GM23338 (cell line): ENCODE results near the gene JDP2. TPM values are rescaled to one million over a fixed set of nuclear protein-coding genes. Genes with fewer than 3 reads are reported as not detected.

Experiments
- ATAC-seq: fragments of 200-7000 bp; cut with Tn5 transposase; 3 replicates; pipeline ENCODE4 v1.9.1; 2020
- DNase-seq: peaks from one replicate; pipeline ENCODE4 v3.0.0-alpha.2; 2015; ENCODE audit warnings: low spot score
- H2AFZ ChIP-seq: fragments of 200-600 bp; sonication (generic); 2 replicates; pipeline ENCODE4 v1.8.0; 2016; ENCODE audit warnings: antibody characterized with exemption, mild to moderate bottlenecking, moderate library complexity
- H3F3A ChIP-seq: fragments of 200-600 bp; sonication (generic); replicated peaks from 2 replicates; pipeline ENCODE4 v1.8.0; 2017; ENCODE audit warnings: antibody characterized with exemption, mixed run types, low read depth
- H3K27ac ChIP-seq: fragments of 200-600 bp; sonication (generic); 2 replicates; pipeline ENCODE4 v1.6.1; 2016; ENCODE audit warnings: low read depth
- H3K27me3 ChIP-seq: fragments of 200-600 bp; sonication (generic); 2 replicates; pipeline ENCODE4 v1.8.0; 2016; ENCODE audit warnings: mild to moderate bottlenecking, mixed run types, moderate library complexity; ENCODE audit not compliant: insufficient read depth
- H3K36me3 ChIP-seq: fragments of 200-600 bp; sonication (generic); 2 replicates; pipeline ENCODE4 v1.8.0; 2016; ENCODE audit warnings: mild to moderate bottlenecking; ENCODE audit not compliant: insufficient read depth
- H3K4me1 ChIP-seq: fragments of 200-600 bp; sonication (generic); 2 replicates; pipeline ENCODE4 v1.8.0; 2016; ENCODE audit warnings: mild to moderate bottlenecking, moderate library complexity; ENCODE audit not compliant: insufficient read depth
- H3K4me2 ChIP-seq: fragments of 200-600 bp; sonication (generic); 2 replicates; pipeline ENCODE4 v1.7.1; 2017; ENCODE audit warnings: mixed run types
- H3K4me3 ChIP-seq: fragments of 200-600 bp; sonication (generic); 2 replicates; pipeline ENCODE4 v1.6.1; 2016; ENCODE audit warnings: mixed run types
- H3K79me2 ChIP-seq: fragments of 200-600 bp; sonication (generic); replicated peaks from 2 replicates; pipeline ENCODE4 v1.8.0; 2017; ENCODE audit warnings: mild to moderate bottlenecking; ENCODE audit not compliant: insufficient read depth
- H3K9me2 ChIP-seq: fragments of 200-600 bp; sonication (generic); 2 replicates; pipeline ENCODE4 v1.8.0; 2017; ENCODE audit not compliant: insufficient read depth
- H4K20me1 ChIP-seq: fragments of 200-600 bp; sonication (generic); replicated peaks from 2 replicates; pipeline ENCODE4 v1.8.0; 2017; ENCODE audit warnings: mild to moderate bottlenecking; ENCODE audit not compliant: insufficient read depth
- H3K27ac Mint-ChIP-seq: 2 replicates; pipeline ENCODE4 v1.8.0; 2020; ENCODE audit warnings: inconsistent platforms, mild to moderate bottlenecking, moderate library complexity, mixed read lengths
- H3K27me3 Mint-ChIP-seq: 3 replicates; pipeline ENCODE4 v1.8.0; 2022; ENCODE audit warnings: low read depth, mild to moderate bottlenecking, moderate library complexity, mixed read lengths, inconsistent platforms; ENCODE audit not compliant: insufficient read depth, poor library complexity
- H3K36me3 Mint-ChIP-seq: 3 replicates; pipeline ENCODE4 v1.8.0; 2021; ENCODE audit warnings: low read depth, mild to moderate bottlenecking, inconsistent platforms, moderate library complexity, mixed read lengths
- H3K4me1 Mint-ChIP-seq: 3 replicates; pipeline ENCODE4 v1.8.0; 2020; ENCODE audit warnings: mild to moderate bottlenecking, inconsistent platforms, mixed read lengths
- H3K4me3 Mint-ChIP-seq: 3 replicates; pipeline ENCODE4 v1.8.0; 2021; ENCODE audit warnings: moderate library complexity, mild to moderate bottlenecking, inconsistent platforms, mixed read lengths
- H3K9me3 Mint-ChIP-seq: 3 replicates; pipeline ENCODE4 v1.8.0; 2020; ENCODE audit warnings: moderate library complexity, mild to moderate bottlenecking, inconsistent platforms, mixed read lengths
- CREB1 ChIP-seq: fragments of 250-450 bp; sonication (Bioruptor Pico); IDR thresholded peaks from 2 replicates; pipeline ENCODE4 v1.5.0; 2020; ENCODE audit warnings: low read depth, mild to moderate bottlenecking, moderate library complexity
- EZH2phosphoT487 ChIP-seq: fragments of 200-600 bp; sonication (generic); IDR thresholded peaks from one replicate; pipeline ENCODE4 v1.8.1; 2018; ENCODE audit warnings: antibody characterized with exemption; ENCODE audit not compliant: unreplicated experiment
- JUNB ChIP-seq: IDR thresholded peaks from one replicate; pipeline ENCODE4 v1.6.1; 2016; ENCODE audit warnings: antibody characterized with exemption; ENCODE audit not compliant: unreplicated experiment
- NANOG ChIP-seq: IDR thresholded peaks from 2 replicates; pipeline ENCODE4 v1.6.1; 2016; ENCODE audit warnings: antibody characterized with exemption, borderline replicate concordance
- REST ChIP-seq: IDR thresholded peaks from one replicate; pipeline ENCODE4 v1.6.1; 2018; ENCODE audit warnings: antibody characterized with exemption; ENCODE audit not compliant: unreplicated experiment
- STAT1 ChIP-seq: IDR thresholded peaks from one replicate; pipeline ENCODE4 v1.6.1; 2016; ENCODE audit warnings: antibody characterized with exemption; ENCODE audit not compliant: unreplicated experiment
- ZNF114 ChIP-seq: fragments of 250-450 bp; sonication (Bioruptor Pico); IDR thresholded peaks from 2 replicates; pipeline ENCODE4 v1.5.0; 2020; ENCODE audit warnings: mild to moderate bottlenecking, moderate library complexity
- polyA plus RNA-seq: library from polyadenylated mRNA; unstranded; fragments of >200 nt; fragmentation: Nextera tagmentation; extraction: Ambion mirVana; gene quantifications from 2 replicates; pipeline ENCODE4 v1.2.1, GENCODE V29; 2016
- total RNA-seq: library from RNA; depleted of rRNA; stranded (reverse); fragments of >200 nt; shearing (Covaris generic); gene quantifications from 2 replicates; pipeline ENCODE4 v1.2.3, GENCODE V29; 2014
- TF ChIP-seq, protein P1 (sequence below): IDR thresholded peaks from 2 replicates; pipeline ENCODE4 v1.6.1; 2016; ENCODE audit warnings: antibody characterized with exemption
- TF ChIP-seq, protein P2 (sequence below): fragments of 250-450 bp; sonication (Bioruptor Pico); IDR thresholded peaks from 2 replicates; pipeline ENCODE4 v1.5.0; 2020; ENCODE audit warnings: mild to moderate bottlenecking, moderate library complexity

The JDP2 gene
- total and polyA plus RNA-seq, 2 experiments from 2014 or later, result 12.5 to 38.9 TPM

DNA sequence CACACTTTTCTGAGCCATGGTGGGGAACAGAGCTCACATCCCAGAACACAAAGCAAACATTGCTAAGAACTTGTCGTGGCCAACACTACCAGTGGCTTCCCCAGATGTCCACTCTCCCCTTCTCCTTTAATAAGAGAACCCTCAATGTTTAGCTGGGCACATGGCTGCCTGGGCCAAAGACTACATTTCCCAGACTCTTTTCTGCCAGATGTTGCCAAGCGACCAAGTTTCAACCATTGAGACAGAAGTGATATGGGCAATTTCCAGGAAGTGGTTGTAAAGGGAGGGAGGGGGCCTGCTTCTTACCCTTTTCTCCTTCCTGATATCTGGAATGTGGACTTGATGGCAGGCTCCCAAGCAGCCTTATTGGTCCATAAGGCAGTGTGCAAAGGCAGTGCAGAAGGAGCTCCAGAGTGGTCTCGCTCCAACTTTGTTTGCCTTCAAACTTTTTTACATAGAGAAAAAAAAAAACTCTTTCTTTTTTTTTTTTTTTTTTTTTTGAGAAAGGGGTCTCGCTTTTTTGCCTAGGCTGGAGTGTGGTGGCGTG lies 24.9 kb upstream of the JDP2 start (continued):
- TF ChIP-seq REST, result no peak
- no peak for TF ChIP-seq NANOG
- TF ChIP-seq CREB1 (CRISPR knock-in tag), result no peak

DNA sequence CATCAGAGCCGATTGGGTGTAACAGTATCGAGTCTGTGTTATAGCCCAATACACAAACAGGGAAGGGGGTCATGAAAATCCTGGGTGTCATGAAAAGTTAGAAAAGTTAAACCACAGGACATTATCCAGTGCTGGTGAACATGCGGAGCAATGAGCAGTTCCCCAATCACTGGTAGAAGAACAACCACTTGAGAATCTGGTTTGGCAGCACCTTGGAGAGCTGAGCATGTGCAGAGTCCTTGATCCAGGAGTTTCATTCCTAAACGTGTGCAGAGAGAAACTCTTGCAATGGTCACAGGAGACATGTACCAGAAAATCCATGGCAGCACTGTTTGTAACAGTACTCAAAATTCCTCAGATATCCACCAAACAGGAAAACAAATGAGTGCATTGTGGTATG lies 23.0 kb upstream of the JDP2 start:
- no peak overlapping the region for H3K27ac ChIP-seq
- no peak overlapping the region for H3K4me3 ChIP-seq
- Mint-ChIP-seq H3K4me3 (no peak overlapping the region), H3K9me3 (no peaks in the 10 kb centered on the region; the same call in 2 of the 3 replicates), H3K27ac (no peak overlapping the region), H3K36me3 (no peaks in the 10 kb centered on the region), H3K4me1 (peaks cover 24% of the 10 kb centered on the region), H3K27me3 (peaks cover 1% of the 10 kb centered on the region)
- H3K27me3 ChIP-seq, result no peaks in the 10 kb centered on the region
- no peaks in the 10 kb centered on the region for H3K36me3 ChIP-seq
- ATAC-seq (no peak), DNase-seq (no peak)
- H2AFZ ChIP-seq, result peak overlapping the region; percentile 24; the same call in 1 of the 2 replicates
- no peak overlapping the region for H3K4me2 ChIP-seq
- no peaks in the 10 kb centered on the region for H3K9me2 ChIP-seq
- peaks cover 17% of the 10 kb centered on the region; the same call in 1 of the 2 replicates for H3K4me1 ChIP-seq
- H3F3A ChIP-seq, result no peaks in the 10 kb centered on the region
- H4K20me1 ChIP-seq, result no peaks in the 10 kb centered on the region
- no peaks in the 10 kb centered on the region for H3K79me2 ChIP-seq
- no peak for TF ChIP-seq STAT1
- TF ChIP-seq CREB1 (CRISPR knock-in tag), result no peak
- no peak for TF ChIP-seq ZNF114 (CRISPR knock-in tag)
- TF ChIP-seq JUNB, result no peak
- TF ChIP-seq, protein P1, sequence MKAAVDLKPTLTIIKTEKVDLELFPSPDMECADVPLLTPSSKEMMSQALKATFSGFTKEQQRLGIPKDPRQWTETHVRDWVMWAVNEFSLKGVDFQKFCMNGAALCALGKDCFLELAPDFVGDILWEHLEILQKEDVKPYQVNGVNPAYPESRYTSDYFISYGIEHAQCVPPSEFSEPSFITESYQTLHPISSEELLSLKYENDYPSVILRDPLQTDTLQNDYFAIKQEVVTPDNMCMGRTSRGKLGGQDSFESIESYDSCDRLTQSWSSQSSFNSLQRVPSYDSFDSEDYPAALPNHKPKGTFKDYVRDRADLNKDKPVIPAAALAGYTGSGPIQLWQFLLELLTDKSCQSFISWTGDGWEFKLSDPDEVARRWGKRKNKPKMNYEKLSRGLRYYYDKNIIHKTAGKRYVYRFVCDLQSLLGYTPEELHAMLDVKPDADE, result no peak
- TF ChIP-seq REST, result no peak
- no peak for TF ChIP-seq EZH2phosphoT487
- TF ChIP-seq, protein P2, sequence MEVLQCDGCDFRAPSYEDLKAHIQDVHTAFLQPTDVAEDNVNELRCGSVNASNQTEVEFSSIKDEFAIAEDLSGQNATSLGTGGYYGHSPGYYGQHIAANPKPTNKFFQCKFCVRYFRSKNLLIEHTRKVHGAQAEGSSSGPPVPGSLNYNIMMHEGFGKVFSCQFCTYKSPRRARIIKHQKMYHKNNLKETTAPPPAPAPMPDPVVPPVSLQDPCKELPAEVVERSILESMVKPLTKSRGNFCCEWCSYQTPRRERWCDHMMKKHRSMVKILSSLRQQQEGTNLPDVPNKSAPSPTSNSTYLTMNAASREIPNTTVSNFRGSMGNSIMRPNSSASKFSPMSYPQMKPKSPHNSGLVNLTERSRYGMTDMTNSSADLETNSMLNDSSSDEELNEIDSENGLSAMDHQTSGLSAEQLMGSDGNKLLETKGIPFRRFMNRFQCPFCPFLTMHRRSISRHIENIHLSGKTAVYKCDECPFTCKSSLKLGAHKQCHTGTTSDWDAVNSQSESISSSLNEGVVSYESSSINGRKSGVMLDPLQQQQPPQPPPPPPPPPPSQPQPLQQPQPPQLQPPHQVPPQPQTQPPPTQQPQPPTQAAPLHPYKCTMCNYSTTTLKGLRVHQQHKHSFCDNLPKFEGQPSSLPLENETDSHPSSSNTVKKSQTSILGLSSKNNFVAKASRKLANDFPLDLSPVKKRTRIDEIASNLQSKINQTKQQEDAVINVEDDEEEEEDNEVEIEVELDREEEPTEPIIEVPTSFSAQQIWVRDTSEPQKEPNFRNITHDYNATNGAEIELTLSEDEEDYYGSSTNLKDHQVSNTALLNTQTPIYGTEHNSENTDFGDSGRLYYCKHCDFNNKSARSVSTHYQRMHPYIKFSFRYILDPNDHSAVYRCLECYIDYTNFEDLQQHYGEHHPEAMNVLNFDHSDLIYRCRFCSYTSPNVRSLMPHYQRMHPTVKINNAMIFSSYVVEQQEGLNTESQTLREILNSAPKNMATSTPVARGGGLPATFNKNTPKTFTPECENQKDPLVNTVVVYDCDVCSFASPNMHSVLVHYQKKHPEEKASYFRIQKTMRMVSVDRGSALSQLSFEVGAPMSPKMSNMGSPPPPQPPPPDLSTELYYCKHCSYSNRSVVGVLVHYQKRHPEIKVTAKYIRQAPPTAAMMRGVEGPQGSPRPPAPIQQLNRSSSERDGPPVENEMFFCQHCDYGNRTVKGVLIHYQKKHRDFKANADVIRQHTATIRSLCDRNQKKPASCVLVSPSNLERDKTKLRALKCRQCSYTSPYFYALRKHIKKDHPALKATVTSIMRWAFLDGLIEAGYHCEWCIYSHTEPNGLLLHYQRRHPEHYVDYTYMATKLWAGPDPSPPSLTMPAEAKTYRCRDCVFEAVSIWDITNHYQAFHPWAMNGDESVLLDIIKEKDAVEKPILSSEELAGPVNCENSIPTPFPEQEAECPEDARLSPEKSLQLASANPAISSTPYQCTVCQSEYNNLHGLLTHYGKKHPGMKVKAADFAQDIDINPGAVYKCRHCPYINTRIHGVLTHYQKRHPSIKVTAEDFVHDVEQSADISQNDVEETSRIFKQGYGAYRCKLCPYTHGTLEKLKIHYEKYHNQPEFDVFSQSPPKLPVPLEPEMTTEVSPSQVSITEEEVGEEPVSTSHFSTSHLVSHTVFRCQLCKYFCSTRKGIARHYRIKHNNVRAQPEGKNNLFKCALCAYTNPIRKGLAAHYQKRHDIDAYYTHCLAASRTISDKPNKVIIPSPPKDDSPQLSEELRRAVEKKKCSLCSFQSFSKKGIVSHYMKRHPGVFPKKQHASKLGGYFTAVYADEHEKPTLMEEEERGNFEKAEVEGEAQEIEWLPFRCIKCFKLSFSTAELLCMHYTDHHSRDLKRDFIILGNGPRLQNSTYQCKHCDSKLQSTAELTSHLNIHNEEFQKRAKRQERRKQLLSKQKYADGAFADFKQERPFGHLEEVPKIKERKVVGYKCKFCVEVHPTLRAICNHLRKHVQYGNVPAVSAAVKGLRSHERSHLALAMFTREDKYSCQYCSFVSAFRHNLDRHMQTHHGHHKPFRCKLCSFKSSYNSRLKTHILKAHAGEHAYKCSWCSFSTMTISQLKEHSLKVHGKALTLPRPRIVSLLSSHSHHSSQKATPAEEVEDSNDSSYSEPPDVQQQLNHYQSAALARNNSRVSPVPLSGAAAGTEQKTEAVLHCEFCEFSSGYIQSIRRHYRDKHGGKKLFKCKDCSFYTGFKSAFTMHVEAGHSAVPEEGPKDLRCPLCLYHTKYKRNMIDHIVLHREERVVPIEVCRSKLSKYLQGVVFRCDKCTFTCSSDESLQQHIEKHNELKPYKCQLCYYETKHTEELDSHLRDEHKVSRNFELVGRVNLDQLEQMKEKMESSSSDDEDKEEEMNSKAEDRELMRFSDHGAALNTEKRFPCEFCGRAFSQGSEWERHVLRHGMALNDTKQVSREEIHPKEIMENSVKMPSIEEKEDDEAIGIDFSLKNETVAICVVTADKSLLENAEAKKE (CRISPR knock-in tag), result no peak
